ENCODE results near the gene INPP5A.

The INPP5A gene

GRCh38 chr10:132574783-132575319, 37.3 kb downstream of the INPP5A start:
- peak; percentile 54 for DNase-seq
- Histone ChIP-seq H3K27ac (peak overlapping the region; percentile 74), H3K4me3 (ENCODE audit: low read depth, low read length) (no peak overlapping the region), H3K27me3 (replicated peaks) (no peaks in the 10 kb centered on the region), H3K36me3 (replicated peaks) (no peaks in the 10 kb centered on the region)
- TF ChIP-seq, protein P1, sequence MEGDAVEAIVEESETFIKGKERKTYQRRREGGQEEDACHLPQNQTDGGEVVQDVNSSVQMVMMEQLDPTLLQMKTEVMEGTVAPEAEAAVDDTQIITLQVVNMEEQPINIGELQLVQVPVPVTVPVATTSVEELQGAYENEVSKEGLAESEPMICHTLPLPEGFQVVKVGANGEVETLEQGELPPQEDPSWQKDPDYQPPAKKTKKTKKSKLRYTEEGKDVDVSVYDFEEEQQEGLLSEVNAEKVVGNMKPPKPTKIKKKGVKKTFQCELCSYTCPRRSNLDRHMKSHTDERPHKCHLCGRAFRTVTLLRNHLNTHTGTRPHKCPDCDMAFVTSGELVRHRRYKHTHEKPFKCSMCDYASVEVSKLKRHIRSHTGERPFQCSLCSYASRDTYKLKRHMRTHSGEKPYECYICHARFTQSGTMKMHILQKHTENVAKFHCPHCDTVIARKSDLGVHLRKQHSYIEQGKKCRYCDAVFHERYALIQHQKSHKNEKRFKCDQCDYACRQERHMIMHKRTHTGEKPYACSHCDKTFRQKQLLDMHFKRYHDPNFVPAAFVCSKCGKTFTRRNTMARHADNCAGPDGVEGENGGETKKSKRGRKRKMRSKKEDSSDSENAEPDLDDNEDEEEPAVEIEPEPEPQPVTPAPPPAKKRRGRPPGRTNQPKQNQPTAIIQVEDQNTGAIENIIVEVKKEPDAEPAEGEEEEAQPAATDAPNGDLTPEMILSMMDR (IDR thresholded peaks at IDR 0.05; ENCODE audit: low read depth, low read length, missing control alignments), result no peak
- in situ Hi-C loops (cut with HindIII; ENCODE audit: low pct_ligation_motif_present, low sequenced_read_pairs), result no loop called here

DNA sequence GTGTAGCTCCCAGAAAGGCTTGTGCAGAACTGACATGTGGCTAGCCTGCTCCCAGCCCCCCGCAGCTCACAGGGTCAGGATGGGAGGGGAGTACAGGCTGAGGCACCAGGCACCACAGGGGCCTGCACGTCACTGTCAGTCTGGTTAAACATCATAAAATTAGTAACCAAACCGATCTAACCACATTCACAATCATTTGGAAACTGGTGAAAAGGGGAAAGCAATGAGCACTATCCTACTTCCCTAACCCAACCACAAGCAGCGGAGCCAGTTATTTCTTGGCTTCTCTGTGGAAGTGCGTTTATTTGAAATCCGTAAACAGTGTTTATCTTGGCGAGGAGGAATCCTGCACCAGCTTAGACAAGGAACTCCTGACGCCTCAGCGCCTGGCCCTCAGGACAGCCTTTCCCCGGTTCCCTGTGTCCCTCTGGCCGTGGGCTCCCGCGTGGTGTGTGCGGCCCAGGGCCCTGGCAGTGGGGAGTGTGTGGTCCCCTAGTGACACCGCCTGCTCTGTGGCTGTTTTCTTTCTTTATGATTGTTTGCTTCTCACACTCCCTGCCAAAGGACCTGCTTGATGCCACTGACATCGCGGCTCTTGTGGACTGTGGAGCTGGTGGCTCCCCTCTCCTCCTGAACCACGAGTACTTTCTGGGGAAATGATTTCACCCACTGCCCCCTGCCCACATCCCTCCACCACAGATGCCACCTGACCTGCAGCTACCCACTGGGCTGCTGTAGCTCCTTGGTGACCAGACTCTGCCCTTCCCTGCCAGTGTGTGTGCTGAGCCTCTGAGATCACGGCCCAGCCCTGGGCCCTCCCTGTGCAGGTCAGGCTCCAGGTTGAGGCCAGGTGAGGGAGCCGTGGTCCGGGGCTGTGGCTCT, 38.0 kb downstream of the INPP5A start:
- in situ Hi-C loops (cut with HindIII; ENCODE audit: low pct_ligation_motif_present, low sequenced_read_pairs), result no loop called here
- peak; percentile 86 for DNase-seq

GRCh38 chr10:132576671-132577349, 39.2 kb downstream of the INPP5A start:
- no peak for DNase-seq
- Histone ChIP-seq H3K27ac (no peak overlapping the region), H3K36me3 (replicated peaks) (no peaks in the 10 kb centered on the region), H3K4me3 (ENCODE audit: low read depth, low read length) (no peak overlapping the region), H3K27me3 (replicated peaks) (no peaks in the 10 kb centered on the region)
- in situ Hi-C loops (cut with HindIII; ENCODE audit: low pct_ligation_motif_present, low sequenced_read_pairs), result no loop called here
- TF ChIP-seq, protein P1 (IDR thresholded peaks at IDR 0.05; ENCODE audit: low read depth, low read length, missing control alignments), result no peak

More for the DNA sequence above, 38.0 kb downstream of the INPP5A start:
- Histone ChIP-seq H3K27ac (peak overlapping the region; percentile 74), H3K4me3 (ENCODE audit: low read depth, low read length) (no peak overlapping the region), H3K36me3 (replicated peaks) (no peaks in the 10 kb centered on the region), H3K27me3 (replicated peaks) (no peaks in the 10 kb centered on the region)
- TF ChIP-seq, protein P1 (IDR thresholded peaks at IDR 0.05; ENCODE audit: low read depth, low read length, missing control alignments), result no peak

GRCh38 chr10:132577350-132578003, 39.9 kb downstream of the INPP5A start:
- TF ChIP-seq, protein P1 (IDR thresholded peaks at IDR 0.05; ENCODE audit: low read depth, low read length, missing control alignments), result peak; percentile 40
- no peak for DNase-seq
- no peak overlapping the region for H3K27ac ChIP-seq
- H3K27me3 ChIP-seq (replicated peaks), result no peaks in the 10 kb centered on the region
- H3K4me3 ChIP-seq (ENCODE audit: low read depth, low read length), result no peak overlapping the region
- H3K36me3 ChIP-seq (replicated peaks), result no peaks in the 10 kb centered on the region
- in situ Hi-C loops (cut with HindIII; ENCODE audit: low pct_ligation_motif_present, low sequenced_read_pairs), result no loop called here

GRCh38 chr10:132578287-132578951, 40.8 kb downstream of the INPP5A start:
- H3K27ac ChIP-seq, result no peak overlapping the region
- no peaks in the 10 kb centered on the region for H3K36me3 ChIP-seq (replicated peaks)
- no peak for DNase-seq
- in situ Hi-C loops (cut with HindIII; ENCODE audit: low pct_ligation_motif_present, low sequenced_read_pairs), result no loop called here
- H3K4me3 ChIP-seq (ENCODE audit: low read depth, low read length), result no peak overlapping the region
- TF ChIP-seq, protein P1 (IDR thresholded peaks at IDR 0.05; ENCODE audit: low read depth, low read length, missing control alignments), result no peak
- H3K27me3 ChIP-seq (replicated peaks), result no peaks in the 10 kb centered on the region
